ENCODE data around the gene WDR45B. TPM values are rescaled to one million over a fixed set of nuclear protein-coding genes. Genes with fewer than 3 reads are reported as not detected.

Gene WDR45B
- total RNA-seq, 1 experiment from 2014 or later, result 132 TPM

DNA sequence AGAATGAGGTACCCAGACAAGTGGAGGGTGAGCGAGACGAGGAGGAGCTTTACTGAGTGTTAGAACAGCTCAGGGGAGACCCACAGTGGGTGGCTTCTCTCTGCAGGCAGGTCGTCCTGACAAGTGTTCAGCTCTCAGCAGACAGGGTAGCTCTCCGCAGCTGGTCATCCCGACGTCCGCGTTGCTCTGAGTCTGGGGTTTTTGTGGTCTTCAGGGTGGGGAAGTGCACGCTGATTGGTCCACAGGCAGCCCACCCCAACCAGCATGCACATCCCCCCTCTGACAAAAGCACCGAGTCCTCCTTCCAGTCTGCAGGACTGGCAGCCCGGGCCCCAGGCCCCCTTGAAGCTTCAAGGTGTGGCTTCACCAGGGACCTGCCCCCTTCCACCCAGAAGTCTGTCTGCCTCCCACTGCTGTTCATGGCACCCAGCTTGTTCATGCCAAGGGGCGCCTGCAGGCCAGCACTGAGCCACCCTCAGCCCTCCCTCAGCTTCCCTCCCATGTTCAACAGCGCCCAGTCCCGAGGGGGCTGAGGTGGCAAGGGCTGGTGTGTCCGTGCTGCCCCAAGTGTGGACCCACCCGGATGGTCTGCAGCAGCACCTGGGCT lies 19.9 kb upstream of the WDR45B start:
- no peaks in the 10 kb centered on the region for H3K4me1 ChIP-seq (ENCODE audit: control insufficient read depth, insufficient read depth, low read length)
- H3K27me3 ChIP-seq (ENCODE audit: control insufficient read depth, insufficient read depth, low read length), result no peaks in the 10 kb centered on the region
- no peaks in the 10 kb centered on the region for H3K9me3 ChIP-seq (ENCODE audit: control insufficient read depth, insufficient read depth, low read depth, low read length)
- ATAC-seq (peak; percentile 56), DNase-seq (ENCODE audit: low read depth, low spot score) (no peak)
- ChIA-PET CTCF (interaction anchor here (0.8 to 1.4 kb wide), 5 partner anchors 9 to 113 kb away, joined by 3 to 9 read pairs (median 4); no protein-coding TSS in a partner anchor), POLR2A (interaction anchor here (0.5 kb wide), 1 partner anchor 187 kb away, joined by 22 read pairs; no protein-coding TSS in a partner anchor)
- no peak overlapping the region for H3K27ac ChIP-seq (ENCODE audit: low read length)
- intact Hi-C loops (cut with micrococcal nuclease; ENCODE audit: unreplicated experiment), result loop anchor here (5.0 kb wide), 1 partner anchor 109 kb away; no protein-coding TSS in a partner anchor
- no peaks in the 10 kb centered on the region for H3K36me3 ChIP-seq (ENCODE audit: control insufficient read depth, insufficient read depth, low read length)
- in situ Hi-C loops (cut with HindIII; ENCODE audit: low pct_unique_long_range_greater_than_20kb, low sequenced_read_pairs), result no loop called here
- BruUV-seq (replicated peaks), result no TSS peak
- TF ChIP-seq, protein P1, sequence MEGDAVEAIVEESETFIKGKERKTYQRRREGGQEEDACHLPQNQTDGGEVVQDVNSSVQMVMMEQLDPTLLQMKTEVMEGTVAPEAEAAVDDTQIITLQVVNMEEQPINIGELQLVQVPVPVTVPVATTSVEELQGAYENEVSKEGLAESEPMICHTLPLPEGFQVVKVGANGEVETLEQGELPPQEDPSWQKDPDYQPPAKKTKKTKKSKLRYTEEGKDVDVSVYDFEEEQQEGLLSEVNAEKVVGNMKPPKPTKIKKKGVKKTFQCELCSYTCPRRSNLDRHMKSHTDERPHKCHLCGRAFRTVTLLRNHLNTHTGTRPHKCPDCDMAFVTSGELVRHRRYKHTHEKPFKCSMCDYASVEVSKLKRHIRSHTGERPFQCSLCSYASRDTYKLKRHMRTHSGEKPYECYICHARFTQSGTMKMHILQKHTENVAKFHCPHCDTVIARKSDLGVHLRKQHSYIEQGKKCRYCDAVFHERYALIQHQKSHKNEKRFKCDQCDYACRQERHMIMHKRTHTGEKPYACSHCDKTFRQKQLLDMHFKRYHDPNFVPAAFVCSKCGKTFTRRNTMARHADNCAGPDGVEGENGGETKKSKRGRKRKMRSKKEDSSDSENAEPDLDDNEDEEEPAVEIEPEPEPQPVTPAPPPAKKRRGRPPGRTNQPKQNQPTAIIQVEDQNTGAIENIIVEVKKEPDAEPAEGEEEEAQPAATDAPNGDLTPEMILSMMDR (IDR thresholded peaks at IDR 0.05), result no peak
- TF ChIP-seq SIN3A (IDR thresholded peaks at IDR 0.05; ENCODE audit: borderline replicate concordance, insufficient read depth, low read depth, low read length) (no peak), TCF7L2 (IDR thresholded peaks at IDR 0.05; ENCODE audit: low read depth, low read length) (no peak)
- no peak overlapping the region; a peak in 1 of 4 replicates for H3K4me3 ChIP-seq (ENCODE audit: low read depth in 2 of 2, low read length in 2 of 2)

DNA sequence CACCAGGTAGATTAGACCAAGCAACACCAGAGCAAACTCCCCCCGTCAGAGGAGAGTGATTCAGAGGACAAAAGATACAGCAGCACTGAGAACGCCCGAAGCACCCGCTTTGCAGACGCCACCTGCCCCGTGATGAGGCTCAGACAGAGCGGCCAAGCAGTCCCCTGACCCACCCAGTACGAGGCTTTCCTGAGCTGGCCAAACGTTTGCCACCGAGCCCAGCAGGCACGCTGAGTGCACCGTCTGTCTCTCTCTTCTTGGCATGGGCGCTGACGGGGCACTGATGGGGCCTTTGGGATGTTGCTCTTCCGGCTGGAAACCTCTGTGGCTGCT lies 19.4 kb upstream of the WDR45B start:
- H3K27ac ChIP-seq (ENCODE audit: low read length), result no peak overlapping the region
- no peaks in the 10 kb centered on the region for H3K9me3 ChIP-seq (ENCODE audit: control insufficient read depth, insufficient read depth, low read depth, low read length)
- no peak for DNase-seq (ENCODE audit: low read depth, low spot score)
- no peaks in the 10 kb centered on the region for H3K36me3 ChIP-seq (ENCODE audit: control insufficient read depth, insufficient read depth, low read length)
- no peak overlapping the region for H3K4me3 ChIP-seq (ENCODE audit: low read depth in 2 of 2, low read length in 2 of 2)
- TF ChIP-seq SIN3A (IDR thresholded peaks at IDR 0.05; ENCODE audit: borderline replicate concordance, insufficient read depth, low read depth, low read length) (no peak), TCF7L2 (IDR thresholded peaks at IDR 0.05; ENCODE audit: low read depth, low read length) (no peak), POLR2AphosphoS5 (IDR thresholded peaks at IDR 0.05; ENCODE audit: low read depth, low read length) (no peak)
- TF ChIP-seq, protein P1 (IDR thresholded peaks at IDR 0.05), result no peak
- TF ChIP-seq, protein P2, sequence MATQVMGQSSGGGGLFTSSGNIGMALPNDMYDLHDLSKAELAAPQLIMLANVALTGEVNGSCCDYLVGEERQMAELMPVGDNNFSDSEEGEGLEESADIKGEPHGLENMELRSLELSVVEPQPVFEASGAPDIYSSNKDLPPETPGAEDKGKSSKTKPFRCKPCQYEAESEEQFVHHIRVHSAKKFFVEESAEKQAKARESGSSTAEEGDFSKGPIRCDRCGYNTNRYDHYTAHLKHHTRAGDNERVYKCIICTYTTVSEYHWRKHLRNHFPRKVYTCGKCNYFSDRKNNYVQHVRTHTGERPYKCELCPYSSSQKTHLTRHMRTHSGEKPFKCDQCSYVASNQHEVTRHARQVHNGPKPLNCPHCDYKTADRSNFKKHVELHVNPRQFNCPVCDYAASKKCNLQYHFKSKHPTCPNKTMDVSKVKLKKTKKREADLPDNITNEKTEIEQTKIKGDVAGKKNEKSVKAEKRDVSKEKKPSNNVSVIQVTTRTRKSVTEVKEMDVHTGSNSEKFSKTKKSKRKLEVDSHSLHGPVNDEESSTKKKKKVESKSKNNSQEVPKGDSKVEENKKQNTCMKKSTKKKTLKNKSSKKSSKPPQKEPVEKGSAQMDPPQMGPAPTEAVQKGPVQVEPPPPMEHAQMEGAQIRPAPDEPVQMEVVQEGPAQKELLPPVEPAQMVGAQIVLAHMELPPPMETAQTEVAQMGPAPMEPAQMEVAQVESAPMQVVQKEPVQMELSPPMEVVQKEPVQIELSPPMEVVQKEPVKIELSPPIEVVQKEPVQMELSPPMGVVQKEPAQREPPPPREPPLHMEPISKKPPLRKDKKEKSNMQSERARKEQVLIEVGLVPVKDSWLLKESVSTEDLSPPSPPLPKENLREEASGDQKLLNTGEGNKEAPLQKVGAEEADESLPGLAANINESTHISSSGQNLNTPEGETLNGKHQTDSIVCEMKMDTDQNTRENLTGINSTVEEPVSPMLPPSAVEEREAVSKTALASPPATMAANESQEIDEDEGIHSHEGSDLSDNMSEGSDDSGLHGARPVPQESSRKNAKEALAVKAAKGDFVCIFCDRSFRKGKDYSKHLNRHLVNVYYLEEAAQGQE (IDR thresholded peaks at IDR 0.05; ENCODE audit: insufficient read depth in 1 of 2, low read depth in 2 of 2, low read length in 1 of 2), result no peak
- CTCF ChIA-PET, result interaction anchor here (1.4 kb wide), 1 partner anchor 114 kb away, joined by 9 read pairs; no protein-coding TSS in a partner anchor
- no peak for ATAC-seq
- H3K4me1 ChIP-seq (ENCODE audit: control insufficient read depth, insufficient read depth, low read length), result no peaks in the 10 kb centered on the region
- no TSS peak for BruUV-seq (replicated peaks)
- in situ Hi-C loops (cut with HindIII; ENCODE audit: low pct_unique_long_range_greater_than_20kb, low sequenced_read_pairs), result no loop called here
- POLR2A ChIA-PET, result interaction anchor here (0.5 kb wide), 1 partner anchor 188 kb away, joined by 22 read pairs; no protein-coding TSS in a partner anchor
- intact Hi-C loops (cut with micrococcal nuclease; ENCODE audit: unreplicated experiment), result loop anchor here (5.0 kb wide), 1 partner anchor 110 kb away; no protein-coding TSS in a partner anchor
- no peaks in the 10 kb centered on the region for H3K27me3 ChIP-seq (ENCODE audit: control insufficient read depth, insufficient read depth, low read length)
